NCI-H226 (cell line): ENCODE measurements around the gene CPT1C.
"Not testable (repeated sequence)": the region's sequence is repeated elsewhere in the genome, so short reads cannot be mapped to it uniquely, and the experiment has no call there.

Experiments
- DNase-seq: peaks from one replicate; pipeline ENCODE4 v3.0.0-alpha.2; 2015

CPT1C gene

GRCh38 chr19:49712397-49712859 lies 21.5 kb downstream of the CPT1C start:
- DNase-seq: peak; percentile 75

GRCh38 chr19:49713236-49713845 lies 22.4 kb downstream of the CPT1C start:
- no peak for DNase-seq

GRCh38 chr19:49716154-49716553 lies 25.2 kb downstream of the CPT1C start:
- DNase-seq: no peak

- DNase-seq: no peak
Measured at GRCh38 chr19:49718511-49718910, 27.6 kb downstream of the CPT1C start.

GRCh38 chr19:49718991-49719390 lies 28.1 kb downstream of the CPT1C start:
- DNase-seq: no peak

DNA sequence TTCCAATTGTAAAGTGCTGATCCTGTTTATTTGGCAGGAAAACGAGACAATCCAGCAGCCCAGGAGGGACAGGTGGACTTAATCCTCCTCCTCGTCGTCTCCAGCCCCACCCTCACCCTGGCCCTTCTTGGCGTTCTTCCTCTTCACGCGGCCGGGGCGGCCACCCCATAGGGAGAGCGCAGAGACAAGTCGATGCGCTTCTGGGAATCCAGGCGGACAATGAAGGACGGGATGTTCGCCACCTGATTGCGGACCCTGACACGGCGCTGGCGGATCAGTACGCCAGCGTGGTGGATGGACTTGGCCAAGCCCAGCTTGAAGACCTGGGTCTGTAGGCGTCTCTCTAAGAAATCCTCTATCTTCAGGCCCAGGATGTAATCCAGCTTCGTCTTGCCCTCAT lies 28.5 kb downstream of the CPT1C start:
- DNase-seq: not testable (repeated sequence)

GRCh38 chr19:49727217-49728030 lies 36.5 kb downstream of the CPT1C start:
- DNase-seq: no peak

- no peak for DNase-seq
Measured at GRCh38 chr19:49730166-49730565, 39.2 kb downstream of the CPT1C start.

DNA sequence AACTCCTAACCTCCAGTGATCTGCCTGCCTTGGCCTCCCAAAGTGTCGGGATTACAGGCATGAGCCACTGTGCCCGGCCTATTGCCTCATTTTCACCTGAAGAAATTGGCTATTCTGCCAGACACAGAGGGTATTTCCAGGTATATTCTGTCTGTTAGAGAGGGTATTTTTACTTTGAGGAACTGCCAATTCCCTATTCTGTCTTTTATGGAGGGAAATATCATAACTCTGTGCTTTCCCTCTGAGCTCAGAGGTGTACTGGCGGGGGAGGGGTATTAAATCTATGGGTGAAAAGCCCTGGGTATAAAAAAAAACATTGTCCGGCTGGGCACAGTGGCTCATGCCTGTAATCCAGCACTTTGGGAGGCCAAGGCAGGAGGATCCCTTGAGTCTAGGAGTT lies 47.4 kb downstream of the CPT1C start:
- no peak for DNase-seq

- no peak for DNase-seq
Measured at GRCh38 chr19:49739098-49739497, 48.2 kb downstream of the CPT1C start.

- no peak for DNase-seq
Measured at GRCh38 chr19:49739933-49740332, 49.0 kb downstream of the CPT1C start.

GRCh38 chr19:49741210-49741844 lies 50.4 kb downstream of the CPT1C start:
- DNase-seq: peak; percentile 15

GRCh38 chr19:49744946-49745381 lies 54.0 kb downstream of the CPT1C start:
- no peak for DNase-seq

GRCh38 chr19:49746206-49746958 lies 55.5 kb downstream of the CPT1C start:
- DNase-seq: no peak

DNA sequence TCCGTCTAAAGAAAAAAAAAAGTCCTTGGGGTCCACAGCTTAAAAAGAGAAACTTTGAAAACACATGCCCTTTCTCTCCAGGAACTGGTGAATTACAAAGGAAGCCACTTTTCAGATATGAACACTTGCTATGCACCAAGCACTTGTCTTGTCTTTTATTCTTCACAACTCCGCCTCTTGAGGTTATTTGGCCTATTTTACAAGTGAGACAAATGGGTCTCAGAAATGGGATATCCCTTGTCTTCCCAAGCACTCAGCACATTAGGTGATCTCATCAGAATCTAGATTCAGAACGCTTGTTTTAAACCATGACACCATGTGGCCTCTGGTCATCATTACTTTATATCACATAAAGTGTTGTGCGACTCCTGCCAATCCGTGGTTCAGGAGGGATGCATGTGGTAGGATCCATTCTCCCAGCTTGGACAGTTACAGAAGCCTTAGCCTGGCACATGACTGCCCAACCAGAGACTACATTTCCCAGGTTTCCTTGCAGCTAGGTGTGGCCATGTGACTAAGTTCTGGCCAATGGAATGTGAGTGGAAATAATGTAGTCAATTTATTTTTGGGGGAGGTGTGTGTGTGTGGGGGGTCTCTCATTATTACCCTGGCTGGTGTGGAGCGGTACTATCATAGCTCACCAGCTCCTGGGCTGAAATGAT lies 58.3 kb downstream of the CPT1C start:
- no peak for DNase-seq

DNA sequence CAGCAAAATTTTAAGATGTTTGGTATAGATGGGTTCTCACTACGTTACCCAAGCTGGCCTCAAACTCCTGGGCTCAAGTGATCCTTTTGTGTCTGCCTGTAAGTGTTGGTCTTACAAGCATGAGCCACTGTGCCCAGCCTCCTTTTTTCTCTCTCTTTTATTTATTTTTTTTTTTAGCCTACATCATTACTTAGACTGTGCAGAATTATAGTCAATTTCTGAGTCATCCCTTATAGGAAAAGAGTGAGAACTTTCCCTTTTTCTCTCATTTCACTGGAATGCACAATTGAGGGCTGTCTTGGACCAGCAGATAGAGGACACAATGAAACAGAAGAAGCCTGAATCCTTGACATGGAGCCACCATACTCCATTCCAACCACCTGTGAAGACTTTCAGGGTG lies 58.9 kb downstream of the CPT1C start:
- no peak for DNase-seq

GRCh38 chr19:49752701-49753100 lies 61.8 kb downstream of the CPT1C start:
- DNase-seq: no peak

- DNase-seq: no peak
Measured at GRCh38 chr19:49755956-49756355, 65.0 kb downstream of the CPT1C start.

DNA sequence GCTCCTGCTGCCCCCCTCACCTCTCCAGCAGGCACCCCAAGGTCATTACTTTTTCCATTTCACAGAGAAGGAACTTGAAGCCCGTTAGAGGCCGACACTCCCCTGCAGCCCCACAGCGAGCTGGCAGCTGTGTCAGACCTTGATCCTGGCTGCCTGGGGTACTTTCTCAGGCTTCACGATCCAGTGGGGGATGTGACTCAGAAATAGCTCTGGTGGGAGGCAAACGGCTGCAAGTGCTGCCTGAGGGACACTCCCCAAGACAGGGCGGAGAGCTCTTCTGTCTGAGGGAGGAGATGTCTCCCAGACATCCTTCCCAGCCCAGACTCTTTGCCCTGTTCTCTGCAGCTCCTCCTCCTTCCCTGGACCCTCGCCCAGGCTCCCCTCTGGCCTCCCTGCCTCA lies 67.4 kb downstream of the CPT1C start:
- peak; percentile 72 for DNase-seq

DNA sequence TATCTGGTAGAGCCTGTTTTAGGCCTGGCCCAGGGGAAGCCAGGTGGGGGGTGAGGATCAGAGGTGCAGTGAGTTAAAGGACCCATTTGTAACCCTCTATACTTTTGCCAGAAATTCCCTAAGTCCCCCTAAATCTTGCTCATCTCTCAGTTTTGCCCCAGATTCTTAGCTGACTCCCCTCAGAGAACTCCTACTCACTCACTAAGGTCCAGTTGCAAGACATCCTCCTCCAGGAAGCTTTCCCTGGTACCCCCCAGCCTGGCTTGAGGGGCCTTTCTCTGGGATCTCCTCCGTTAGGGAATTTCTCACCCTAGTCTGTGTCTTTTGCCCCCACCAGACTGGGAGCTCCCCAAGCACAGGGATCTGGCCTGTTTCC lies 70.3 kb downstream of the CPT1C start:
- DNase-seq: no peak

GRCh38 chr19:49761625-49762311 lies 70.9 kb downstream of the CPT1C start:
- no peak for DNase-seq

- DNase-seq: no peak
Measured at GRCh38 chr19:49763230-49763629, 72.3 kb downstream of the CPT1C start, which contains the start of gene TSKS. Gene TSKS (minus strand): TSS chr19:49763306. CDS start chr19:49763247, 59 bp downstream.
